GM08714 (cell line): Measurements from ENCODE around the gene KLK10.
"Not testable (repeated sequence)": the region's sequence is repeated elsewhere in the genome, so short reads cannot be mapped to it uniquely, and the experiment has no call there.

Experiments
- H3K4me3 ChIP-seq: fragments of 200-500 bp; sonication (Bioruptor generic); 2 replicates; pipeline ENCODE4 v1.5.1; 2014; ENCODE audit warnings: mild to moderate bottlenecking, low read length, inconsistent platforms
- ZNF274 ChIP-seq: IDR thresholded peaks from 2 replicates; pipeline ENCODE4 v1.6.1; 2012; ENCODE audit warnings: mild to moderate bottlenecking, low read depth, low read length

Gene KLK10

DNA sequence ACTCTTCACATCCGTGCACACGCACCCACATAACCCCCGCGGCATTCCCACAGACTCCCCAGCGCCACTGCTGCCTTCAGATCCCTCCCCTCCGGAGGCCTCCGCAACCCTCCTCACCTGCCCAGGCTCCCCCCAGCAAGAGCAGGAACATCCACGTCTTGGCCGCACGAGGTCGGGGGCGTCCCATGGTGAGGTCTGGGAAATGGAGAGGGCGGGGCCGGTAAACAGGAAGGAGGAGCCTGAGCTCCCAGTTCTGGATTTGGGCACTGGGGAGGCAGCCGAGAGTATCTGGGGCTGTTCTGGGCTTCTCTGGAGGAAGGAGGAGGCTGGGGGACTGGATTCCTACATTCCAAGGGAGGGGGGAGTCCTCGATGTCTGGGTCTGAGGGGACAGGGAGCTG, 18.5 kb downstream of the KLK10 start:
- no peak overlapping the region for H3K4me3 ChIP-seq

GRCh38 chr19:51000426-51000825, 19.1 kb downstream of the KLK10 start:
- H3K4me3 ChIP-seq: no peak overlapping the region
- no peak for TF ChIP-seq ZNF274

More for the DNA sequence above, 18.5 kb downstream of the KLK10 start:
- no peak for TF ChIP-seq ZNF274

DNA sequence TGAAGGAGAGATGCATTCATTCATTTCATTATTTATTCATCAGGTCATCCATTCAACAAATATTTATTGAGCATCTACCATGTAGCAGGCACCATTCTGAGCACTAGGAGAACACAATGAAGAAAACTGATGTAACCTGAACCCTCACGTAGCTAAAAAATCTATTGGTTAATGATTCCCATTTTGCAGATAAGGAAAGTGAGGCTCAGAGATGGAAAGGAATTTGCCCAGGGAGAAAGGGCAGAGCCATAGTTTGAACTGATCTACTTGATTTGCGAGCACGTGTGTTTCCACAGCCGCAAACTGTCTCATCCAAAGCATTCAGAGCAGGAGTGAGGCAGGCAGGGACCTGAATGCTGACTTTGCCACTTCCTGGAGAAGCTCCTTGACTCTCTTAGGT, 20.8 kb downstream of the KLK10 start:
- no peak overlapping the region for H3K4me3 ChIP-seq
- no peak for TF ChIP-seq ZNF274

GRCh38 chr19:50998061-50998460, 21.4 kb downstream of the KLK10 start:
- no peak overlapping the region for H3K4me3 ChIP-seq
- TF ChIP-seq ZNF274: no peak

- TF ChIP-seq ZNF274: no peak
- H3K4me3 ChIP-seq: no peak overlapping the region
Observed at GRCh38 chr19:50994129-50994528, 25.4 kb downstream of the KLK10 start.

GRCh38 chr19:50992666-50993035, 26.9 kb downstream of the KLK10 start:
- no peak for TF ChIP-seq ZNF274
- H3K4me3 ChIP-seq: no peak overlapping the region

- not testable (repeated sequence) for H3K4me3 ChIP-seq
Observed at GRCh38 chr19:50984416-50984815, 35.1 kb downstream of the KLK10 start.

GRCh38 chr19:50983625-50984292, 35.8 kb downstream of the KLK10 start, which contains the start of gene KLK7:
KLK7 (minus strand) TSS chr19:50983917; CDS start chr19:50982399, 1,518 bp downstream.
- no peak for TF ChIP-seq ZNF274
- no peak within 1 kb of the TSS for H3K4me3 ChIP-seq

DNA sequence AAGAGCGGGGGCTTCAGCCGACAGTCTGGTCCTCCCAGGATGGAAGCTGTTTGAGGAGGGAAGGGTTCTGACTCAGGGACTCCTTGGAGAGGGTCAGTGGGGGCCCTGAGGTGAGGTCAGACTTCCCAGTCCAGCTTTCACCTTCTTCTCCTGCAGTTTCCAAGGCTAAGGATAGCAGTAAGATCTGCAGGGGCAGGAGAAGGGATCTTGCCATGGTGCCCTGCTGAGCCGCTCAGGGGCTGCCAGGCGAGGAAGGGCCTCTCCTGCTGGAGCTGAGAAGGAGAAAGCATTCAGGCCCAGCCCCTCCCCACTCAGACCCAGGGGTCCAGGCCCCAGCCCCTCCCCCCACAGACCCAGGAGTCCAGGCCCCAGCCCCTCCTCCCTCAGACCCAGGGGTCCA, 37.3 kb downstream of the KLK10 start:
- TF ChIP-seq ZNF274: no peak
- H3K4me3 ChIP-seq: no peak overlapping the region

- no peak overlapping the region for H3K4me3 ChIP-seq
- no peak for TF ChIP-seq ZNF274
Observed at GRCh38 chr19:50981587-50982146, 37.8 kb downstream of the KLK10 start.

- no peak overlapping the region for H3K4me3 ChIP-seq
- TF ChIP-seq ZNF274: no peak
Observed at GRCh38 chr19:50980208-50980607, 39.3 kb downstream of the KLK10 start.

- no peak for TF ChIP-seq ZNF274
- no peak overlapping the region for H3K4me3 ChIP-seq
Observed at GRCh38 chr19:50979758-50980157, 39.8 kb downstream of the KLK10 start.

GRCh38 chr19:50978772-50979390, 40.6 kb downstream of the KLK10 start:
- TF ChIP-seq ZNF274: no peak
- no peak overlapping the region for H3K4me3 ChIP-seq

GRCh38 chr19:50977626-50978025, 41.9 kb downstream of the KLK10 start:
- no peak overlapping the region for H3K4me3 ChIP-seq
- TF ChIP-seq ZNF274: no peak

DNA sequence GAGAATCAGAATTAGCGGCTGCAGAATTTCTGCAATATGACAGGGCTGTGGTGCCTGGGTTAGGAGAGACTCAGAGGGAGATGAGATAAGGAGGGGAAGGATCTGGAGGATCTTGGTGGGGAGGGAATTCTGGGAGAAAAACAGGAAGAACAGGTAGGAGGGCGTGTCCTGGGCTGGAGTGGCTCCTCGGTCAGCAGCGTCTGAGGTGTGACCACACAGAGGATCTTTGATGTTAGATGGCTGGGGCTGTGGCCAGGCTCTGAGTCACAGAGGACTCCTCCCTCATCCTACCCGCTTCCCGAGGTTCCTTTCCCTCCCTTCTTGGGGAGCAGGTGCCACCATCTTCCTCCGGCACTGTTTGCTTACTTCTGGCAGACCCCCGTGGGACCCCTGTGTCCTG, 43.7 kb downstream of the KLK10 start:
- no peak overlapping the region for H3K4me3 ChIP-seq
- no peak for TF ChIP-seq ZNF274

DNA sequence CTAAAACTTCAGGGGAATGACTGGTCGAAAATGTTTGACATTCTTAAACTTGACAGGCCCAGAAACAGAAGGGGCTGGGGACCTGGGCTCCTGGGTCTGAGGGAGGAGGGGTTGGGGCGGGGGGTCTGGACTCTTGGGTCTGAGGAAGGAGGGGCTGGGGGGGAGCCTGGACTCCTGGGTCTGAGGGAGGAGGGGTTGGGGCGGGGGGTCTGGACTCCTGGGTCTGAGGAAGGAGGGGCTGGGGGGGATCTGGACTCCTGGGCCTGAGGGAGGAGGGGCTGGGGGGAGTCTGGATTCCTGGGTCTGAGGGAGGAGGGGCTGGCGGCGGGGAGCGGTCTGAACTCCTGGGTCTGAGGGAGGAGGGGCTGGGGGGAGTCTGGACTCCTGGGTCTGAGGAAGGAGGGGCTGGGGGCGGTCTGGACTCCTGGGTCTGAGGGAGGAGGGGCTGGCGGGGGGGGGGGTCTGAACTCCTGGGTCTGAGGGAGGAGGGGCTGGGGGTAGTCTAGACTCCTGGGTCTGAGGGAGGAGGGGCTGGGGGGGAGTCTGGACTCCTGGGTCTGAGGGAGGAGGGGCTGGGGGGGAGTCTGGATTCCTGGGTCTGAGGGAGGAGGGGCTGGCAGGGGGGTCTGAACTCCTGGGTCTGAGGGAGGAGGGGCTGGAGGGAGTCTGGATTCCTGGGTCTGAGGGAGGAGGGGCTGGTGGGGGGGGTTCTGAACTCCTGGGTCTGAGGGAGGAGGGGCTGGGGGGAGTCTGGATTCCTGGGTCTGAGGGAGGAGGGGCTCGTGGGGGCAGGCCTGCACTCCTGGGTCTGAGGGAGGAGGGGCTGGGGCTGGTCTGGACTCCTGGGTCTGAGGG, 44.6 kb downstream of the KLK10 start:
- no peak overlapping the region for H3K4me3 ChIP-seq
- no peak for TF ChIP-seq ZNF274
